Pulmonary artery endothelial cell (primary cell): ENCODE data around the gene ASB8. TPM values are rescaled to one million over a fixed set of nuclear protein-coding genes. Genes with fewer than 3 reads are reported as not detected.
"Not testable (repeated sequence)": the region's sequence is repeated elsewhere in the genome, so short reads cannot be mapped to it uniquely, and the experiment has no call there.

Experiments
- DNase-seq: peaks from one replicate; pipeline ENCODE4 v3.0.0-alpha.2; 2011; ENCODE audit warnings: low read depth, low spot score
- total RNA-seq: library from RNA; depleted of rRNA; stranded (reverse); fragments of >200 nt; gene quantifications from 2 replicates; pipeline ENCODE4 v1.2.3, GENCODE V29; 2014

The ASB8 gene
- total RNA-seq, 1 donor from 2014 or later: 13.1 TPM

- DNase-seq: no peak
Measured at GRCh38 chr12:48183091-48183875, 26.0 kb upstream of the ASB8 start, which contains the start of gene CCDC184. CCDC184 (plus strand) TSS chr12:48183644; CDS start chr12:48184123, 479 bp downstream.

DNA sequence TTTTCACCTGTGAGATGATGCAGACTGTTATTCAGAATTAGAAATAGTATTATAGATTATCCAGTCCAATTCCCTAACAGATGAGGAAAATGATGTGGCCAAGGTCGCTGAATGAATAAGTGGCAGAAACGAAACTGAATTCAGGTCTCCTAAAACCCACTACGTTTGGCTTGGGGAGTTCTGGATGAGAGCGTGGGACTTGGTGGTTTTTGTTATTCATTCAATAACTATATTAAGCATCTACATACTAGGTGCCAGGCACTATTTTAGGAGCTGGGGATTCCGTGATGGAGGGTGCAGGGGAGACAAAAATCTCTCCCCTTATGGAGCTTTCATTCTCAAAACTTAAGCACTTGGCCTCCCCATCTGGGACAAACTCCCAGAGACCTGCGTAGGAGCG lies 25.3 kb upstream of the ASB8 start:
- DNase-seq: no peak

GRCh38 chr12:48180857-48181495 lies 23.7 kb upstream of the ASB8 start:
- DNase-seq: no peak

DNA sequence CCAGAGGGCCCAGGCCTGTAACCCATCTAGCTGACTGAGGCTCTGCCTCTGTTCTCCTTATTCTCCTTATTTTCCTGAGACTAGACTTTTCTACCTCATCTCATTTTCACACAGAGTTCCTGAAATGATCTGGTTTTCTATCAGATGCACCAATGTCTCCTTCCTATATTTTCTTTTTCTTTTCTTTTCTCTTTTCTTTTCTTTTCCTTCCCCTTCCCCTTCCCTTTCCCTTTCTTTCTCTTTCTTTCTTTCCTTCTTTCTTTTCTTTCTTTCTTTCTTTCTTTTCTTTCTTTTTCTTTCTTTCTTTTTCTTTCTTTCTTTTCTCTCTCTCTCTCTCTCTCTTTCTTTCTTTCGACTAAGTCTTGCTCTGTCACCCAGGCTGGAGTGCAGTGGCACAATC lies 23.1 kb upstream of the ASB8 start:
- no peak for DNase-seq

DNA sequence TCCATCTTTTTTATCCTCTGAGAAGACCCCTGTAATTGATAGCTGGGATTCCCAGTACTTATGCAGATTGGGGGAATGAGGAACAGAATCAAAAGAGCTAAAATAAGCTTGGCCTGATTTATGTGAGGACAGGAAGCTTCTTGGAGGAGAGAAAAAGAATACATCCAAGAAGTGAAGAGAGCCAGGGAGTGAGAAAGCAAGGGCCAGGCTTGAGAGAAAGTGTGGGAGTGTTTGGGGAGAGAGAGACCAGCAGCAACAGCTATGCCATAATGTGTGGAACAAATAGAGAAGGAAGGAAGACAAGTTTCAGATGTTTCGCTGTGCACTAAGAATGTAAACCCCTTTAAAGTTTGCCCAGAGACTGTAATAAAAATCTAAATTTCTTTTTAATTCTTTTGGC lies 22.2 kb upstream of the ASB8 start:
- no peak for DNase-seq

DNA sequence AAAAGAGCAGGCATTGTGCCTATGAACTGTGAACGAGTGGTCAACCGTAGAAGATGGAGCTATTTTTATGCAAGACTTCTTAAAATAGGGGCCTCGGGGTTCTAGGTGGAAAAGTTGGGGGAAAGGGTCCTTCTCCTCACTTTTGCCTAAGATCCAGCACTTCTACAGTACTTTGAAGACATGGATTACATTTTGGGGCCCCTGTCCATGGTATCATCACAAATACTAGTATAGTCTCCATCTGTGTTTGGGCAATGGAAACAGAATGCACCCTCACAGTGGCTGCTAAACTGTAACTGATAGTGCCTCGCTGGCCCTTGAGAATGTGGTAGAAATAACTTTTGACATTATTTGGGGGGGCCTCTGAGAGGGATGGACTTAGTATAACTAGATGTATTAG lies 20.7 kb upstream of the ASB8 start:
- no peak for DNase-seq

GRCh38 chr12:48176417-48176751 lies 19.1 kb upstream of the ASB8 start:
- no peak for DNase-seq

DNA sequence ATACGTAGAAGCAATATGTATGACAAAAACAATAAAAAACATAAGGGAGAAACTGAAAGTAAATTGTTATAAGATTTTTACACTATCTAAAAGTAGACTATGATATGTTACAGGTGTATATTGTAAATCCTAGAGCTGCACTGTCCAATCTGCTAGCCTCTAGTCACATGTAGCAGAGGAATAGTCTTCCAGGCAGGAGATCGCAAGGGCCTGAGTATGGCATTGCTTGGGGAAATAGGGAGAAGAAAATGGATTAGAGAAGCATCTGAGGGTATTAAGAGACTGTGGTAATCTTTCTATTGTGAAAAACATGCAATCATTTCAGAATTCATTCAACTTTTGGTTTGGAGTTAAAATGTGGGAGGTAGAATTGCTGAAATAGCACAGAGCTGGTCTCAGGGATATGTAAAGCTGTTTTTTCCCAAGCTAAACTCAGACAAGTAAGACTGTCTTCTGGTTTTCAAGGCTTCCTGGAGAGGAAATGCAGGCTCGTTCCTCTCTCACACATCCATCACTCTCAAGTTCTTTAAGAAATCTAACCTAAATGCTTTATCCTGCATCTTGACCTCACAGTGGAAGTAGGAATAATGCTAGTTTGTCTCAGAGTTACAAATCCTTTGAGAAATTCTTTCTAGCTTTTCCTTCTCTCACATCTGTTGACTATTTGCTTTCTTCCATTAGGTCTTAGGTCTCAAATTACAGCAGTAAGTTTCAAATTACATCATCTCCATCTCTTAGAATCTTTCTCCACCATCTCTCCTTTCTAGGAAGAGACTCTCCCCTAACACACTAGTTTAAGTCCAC lies 18.5 kb upstream of the ASB8 start:
- DNase-seq: no peak

DNA sequence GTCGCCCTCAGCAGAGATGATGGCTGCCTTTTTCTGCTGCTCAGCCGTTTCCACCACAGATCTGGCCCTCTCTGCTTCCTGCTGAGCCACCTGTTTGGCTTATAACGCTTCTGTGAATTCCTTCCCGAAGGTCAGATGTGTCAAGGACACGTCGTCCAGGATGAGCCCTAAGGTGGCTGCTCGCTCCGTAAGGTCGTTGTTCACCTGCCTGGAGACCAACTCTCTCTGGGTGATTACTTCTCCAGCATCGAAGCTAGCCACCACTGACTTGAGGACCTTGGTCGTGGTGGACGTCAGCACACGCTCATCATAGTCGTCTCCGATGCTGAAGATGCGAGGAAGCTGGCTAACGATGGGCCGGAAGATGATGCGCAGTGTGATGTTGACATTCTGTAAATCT lies 11.7 kb upstream of the ASB8 start:
- DNase-seq: no peak

DNA sequence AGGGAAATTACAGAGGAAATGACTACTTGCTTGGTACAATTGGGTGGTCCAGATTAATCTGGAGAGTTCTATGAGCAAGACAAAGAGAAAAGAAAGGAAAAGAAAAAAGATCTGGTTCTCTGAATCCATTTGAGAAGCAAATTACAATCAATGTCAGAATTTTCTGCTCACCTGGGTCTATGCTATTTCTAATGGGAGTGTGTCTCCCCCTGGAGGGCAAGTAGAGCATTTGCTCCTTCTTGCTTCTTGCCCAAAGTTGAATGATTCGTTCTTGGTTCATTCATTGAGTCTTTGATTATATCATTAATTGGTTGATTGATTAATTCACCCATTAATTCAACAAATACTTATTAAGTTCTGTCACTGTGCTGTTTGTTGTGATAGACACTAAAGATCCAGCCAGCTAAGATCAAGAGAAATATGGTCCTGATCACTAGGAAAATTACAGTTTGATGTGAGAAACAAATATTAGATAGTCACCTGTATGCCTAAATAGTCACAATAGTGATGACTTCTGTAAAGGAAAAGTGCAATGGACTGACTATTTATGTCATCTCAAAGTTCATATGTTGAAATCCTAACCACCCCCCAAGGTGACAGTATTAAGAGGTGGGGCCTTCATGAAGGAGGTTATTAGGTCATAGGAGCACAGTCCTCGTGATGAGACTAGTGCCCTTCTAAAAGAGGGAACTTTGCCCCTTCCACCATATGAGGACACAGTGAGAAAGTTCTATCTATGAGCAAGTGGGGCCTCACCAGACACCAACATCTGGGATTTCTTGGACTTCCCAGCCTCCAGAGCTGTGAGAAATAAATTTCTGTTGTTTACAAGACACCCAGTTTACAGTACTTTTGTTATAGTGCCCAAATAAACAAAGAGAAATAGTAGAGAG lies 8.0 kb upstream of the ASB8 start:
- no peak for DNase-seq

DNA sequence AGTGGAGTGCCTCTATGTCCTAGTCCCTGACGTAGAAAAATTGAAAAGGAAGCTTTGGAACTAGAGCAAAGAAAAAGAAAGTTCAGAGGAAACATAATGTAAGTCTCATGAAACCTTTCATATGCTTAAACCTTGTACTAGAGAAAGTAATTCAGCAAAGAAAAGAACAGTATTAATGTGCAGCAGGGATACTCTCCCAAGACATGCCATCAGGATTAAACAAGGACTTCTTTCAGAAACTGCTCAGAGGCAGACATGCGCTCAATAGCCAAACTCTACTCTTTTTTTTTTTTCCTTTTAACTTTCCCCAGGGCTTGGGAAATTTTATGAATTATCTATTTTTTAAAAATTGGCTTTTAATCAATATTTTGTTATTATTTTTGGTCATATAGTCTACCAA lies 7.1 kb upstream of the ASB8 start:
- no peak for DNase-seq

- no peak for DNase-seq
Measured at GRCh38 chr12:48163150-48163747, 5.9 kb upstream of the ASB8 start.

GRCh38 chr12:48160807-48161206 lies 3.5 kb upstream of the ASB8 start:
- peak; percentile 29 for DNase-seq

- DNase-seq: no peak
Measured at GRCh38 chr12:48160046-48160445, 2.7 kb upstream of the ASB8 start.

DNA sequence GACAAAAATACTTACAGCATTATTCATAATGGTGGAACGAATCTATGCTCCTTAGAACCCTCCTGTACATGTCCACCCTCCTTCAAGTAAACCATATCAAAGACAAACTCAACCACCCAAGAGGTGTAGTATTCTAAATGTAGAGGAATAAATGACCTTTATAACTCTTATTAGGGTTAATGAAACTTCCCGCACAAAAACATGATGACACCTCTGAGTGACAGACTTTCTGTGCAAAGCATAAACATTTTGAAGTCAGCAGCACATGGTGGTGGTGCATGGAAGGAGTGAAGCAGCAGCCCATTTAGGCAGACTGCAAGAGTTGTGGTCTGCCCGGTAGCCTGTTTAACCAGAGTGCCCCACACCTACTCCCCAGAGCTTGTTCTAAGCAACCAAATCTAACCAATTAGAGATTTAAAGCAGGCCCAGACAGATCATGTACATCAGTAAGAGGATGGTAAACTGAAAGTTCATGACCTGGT lies 615 bp upstream of the ASB8 start:
- DNase-seq: no peak

- no peak for DNase-seq
Measured at GRCh38 chr12:48156652-48157017, 680 bp downstream of the ASB8 start.

DNA sequence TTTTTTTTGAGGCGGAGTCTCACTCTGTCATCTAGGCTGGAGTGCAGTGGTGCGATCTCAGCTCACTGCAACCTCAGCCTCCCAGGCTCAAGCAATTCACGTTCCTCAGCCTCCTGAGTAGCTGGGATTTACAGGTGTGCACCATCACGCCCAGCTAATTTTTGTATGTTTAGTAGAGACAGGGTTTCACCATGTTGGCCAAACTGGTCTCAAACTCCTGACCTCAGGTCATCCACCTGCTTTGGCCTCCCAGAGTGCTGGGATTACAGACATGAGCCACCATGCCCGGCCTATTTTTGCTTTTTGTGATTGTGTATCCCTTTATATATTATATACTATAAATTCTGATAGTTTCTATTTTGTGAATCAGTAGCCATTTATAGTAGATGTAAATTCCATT lies 1.5 kb downstream of the ASB8 start:
- not testable (repeated sequence) for DNase-seq

DNA sequence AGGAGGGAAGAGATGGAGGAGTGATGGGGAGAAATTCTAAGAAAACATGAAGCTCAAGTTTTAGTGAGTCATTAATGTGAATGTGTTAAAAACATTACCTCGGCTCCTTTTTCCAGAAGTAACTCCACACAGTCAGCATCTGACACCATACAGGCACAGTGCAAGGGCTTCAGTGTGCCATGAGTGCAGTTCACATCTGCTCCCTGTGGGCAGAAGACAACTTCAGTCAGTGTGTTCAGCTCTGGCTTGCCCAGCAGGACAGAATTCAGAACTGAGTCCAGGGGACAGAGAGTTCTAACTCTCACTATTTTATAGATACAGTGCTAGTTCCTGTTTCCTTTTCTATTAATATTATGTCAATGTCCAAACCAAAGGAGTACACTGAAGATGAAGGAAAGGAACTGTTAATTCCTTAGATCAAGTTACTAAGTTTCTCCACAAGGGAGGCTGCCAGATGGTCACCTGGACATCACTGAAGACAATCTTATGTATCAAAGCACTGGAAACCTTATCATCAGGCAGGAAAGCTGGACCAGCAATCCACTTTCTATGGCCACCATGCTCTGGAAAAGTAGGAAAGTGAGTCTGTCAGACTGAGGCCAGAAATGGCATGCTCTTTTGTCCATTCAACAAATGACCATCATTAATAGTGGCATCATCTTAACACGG lies 6.1 kb downstream of the ASB8 start:
- DNase-seq: no peak

GRCh38 chr12:48145981-48146380 lies 11.3 kb downstream of the ASB8 start:
- DNase-seq: no peak

GRCh38 chr12:48143898-48144297 lies 13.4 kb downstream of the ASB8 start:
- no peak for DNase-seq
